Neural cell (in vitro differentiated cells): Measurements from ENCODE around the gene CRYBB2. TPM values are rescaled to one million over a fixed set of nuclear protein-coding genes. Genes with fewer than 3 reads are reported as not detected.
"Not testable (repeated sequence)": the region's sequence is repeated elsewhere in the genome, so short reads cannot be mapped to it uniquely, and the experiment has no call there.

ENCODE experiments used
- H2AFZ ChIP-seq: fragments of 200-600, 300-800 bp; sonication (generic), shearing (Covaris generic); 2 replicates; pipeline ENCODE4 v1.6.0; 2014; ENCODE audit warnings: low read depth, mild to moderate bottlenecking, antibody characterized with exemption, low read length, moderate library complexity
- H3F3A ChIP-seq: fragments of 200-600 bp; shearing (Covaris generic); 2 replicates; pipeline ENCODE4 v1.6.1; 2016; ENCODE audit warnings: mild to moderate bottlenecking, moderate library complexity, mixed read lengths, antibody characterized with exemption, low read length; ENCODE audit not compliant: insufficient read depth, poor library complexity, severe bottlenecking
- H3K27ac ChIP-seq: fragments of 200-600, 300-800 bp; sonication (generic), shearing (Covaris generic); 2 replicates; pipeline ENCODE4 v1.5.1; 2014; ENCODE audit warnings: mild to moderate bottlenecking, low read length, moderate library complexity
- H3K27me3 ChIP-seq: fragments of 300-800, 200-600 bp; sonication (generic), shearing (Covaris generic); 2 replicates; pipeline ENCODE4 v1.6.0; 2014; ENCODE audit warnings: mild to moderate bottlenecking, low read depth, low read length, moderate library complexity; ENCODE audit not compliant: insufficient read depth
- H3K36me3 ChIP-seq: fragments of 300-800, 200-600 bp; sonication (generic), shearing (Covaris generic); 2 replicates; pipeline ENCODE4 v1.5.1; 2014; ENCODE audit warnings: mild to moderate bottlenecking, antibody characterized with exemption, low read length, moderate library complexity; ENCODE audit not compliant: insufficient read depth
- H3K4me2 ChIP-seq: fragments of 300-800, 200-600 bp; sonication (generic), shearing (Covaris generic); 2 replicates; pipeline ENCODE4 v1.6.0; 2014; ENCODE audit warnings: mild to moderate bottlenecking, low read length
- H3K4me3 ChIP-seq: fragments of 300-800, 200-600 bp; sonication (generic), shearing (Covaris generic); 2 replicates; pipeline ENCODE4 v1.5.1; 2014; ENCODE audit warnings: mild to moderate bottlenecking, low read length, moderate library complexity
- H3K79me2 ChIP-seq: fragments of 200-600 bp; shearing (Covaris generic); replicated peaks from 2 replicates; pipeline ENCODE4 v1.6.0; 2014; ENCODE audit warnings: mild to moderate bottlenecking, low read length, moderate library complexity; ENCODE audit not compliant: insufficient read depth
- H3K9ac ChIP-seq: fragments of 300-800, 200-600 bp; sonication (generic), shearing (Covaris generic); 2 replicates; pipeline ENCODE4 v1.6.1; 2016; ENCODE audit warnings: mild to moderate bottlenecking, low read length, mixed read lengths
- H3K9me2 ChIP-seq: fragments of 200-600 bp; shearing (Covaris generic); 2 replicates; pipeline ENCODE4 v1.6.1; 2016; ENCODE audit warnings: mild to moderate bottlenecking, low read length, mixed read lengths; ENCODE audit not compliant: insufficient read depth
- H3K9me3 ChIP-seq: fragments of 200-600, 300-800 bp; sonication (generic), shearing (Covaris generic); 2 replicates; pipeline ENCODE4 v1.6.1; 2016; ENCODE audit warnings: mild to moderate bottlenecking, mixed run types, low read length, moderate library complexity, mixed read lengths
- H4K20me1 ChIP-seq: fragments of 200-600 bp; shearing (Covaris generic); 2 replicates; pipeline ENCODE4 v1.6.1; 2016; ENCODE audit warnings: mild to moderate bottlenecking, mixed run types; ENCODE audit not compliant: insufficient read depth
- CTCF ChIP-seq: fragments of 450-650 bp; IDR thresholded peaks from 2 replicates; pipeline ENCODE4 v1.5.1; 2014; ENCODE audit warnings: antibody characterized with exemption, mild to moderate bottlenecking, moderate library complexity; ENCODE audit not compliant: poor library complexity, severe bottlenecking
- EP300 ChIP-seq: fragments of 450-650 bp; conservative IDR thresholded peaks from 2 replicates; pipeline ENCODE4 v1.6.1; 2014; ENCODE audit warnings: antibody characterized with exemption, mild to moderate bottlenecking, moderate library complexity; ENCODE audit not compliant: poor library complexity, severe bottlenecking
- EZH2 ChIP-seq: fragments of 200-600, 300-800 bp; shearing (Covaris generic), sonication (generic); IDR thresholded peaks from 2 replicates; pipeline ENCODE4 v1.6.1; 2014; ENCODE audit warnings: antibody characterized with exemption, low read length, borderline replicate concordance, mild to moderate bottlenecking; ENCODE audit not compliant: insufficient read depth, poor library complexity, severe bottlenecking
- MXI1 ChIP-seq: fragments of 450-650 bp; conservative IDR thresholded peaks from 2 replicates; pipeline ENCODE4 v1.6.1; 2014; ENCODE audit warnings: antibody characterized with exemption, mild to moderate bottlenecking; ENCODE audit not compliant: poor library complexity, severe bottlenecking
- POLR2AphosphoS5 ChIP-seq: IDR thresholded peaks from 2 replicates; pipeline ENCODE4 v1.6.1; 2012
- RAD21 ChIP-seq: fragments of 450-650 bp; conservative IDR thresholded peaks from 2 replicates; pipeline ENCODE4 v1.6.1; 2014; ENCODE audit warnings: antibody characterized with exemption, mild to moderate bottlenecking, moderate library complexity
- REST ChIP-seq: IDR thresholded peaks from 2 replicates; pipeline ENCODE4 v1.6.1; 2012; ENCODE audit warnings: borderline replicate concordance
- SMC3 ChIP-seq: fragments of 450-650 bp; conservative IDR thresholded peaks from 2 replicates; pipeline ENCODE4 v1.6.1; 2014; ENCODE audit warnings: antibody characterized with exemption, mild to moderate bottlenecking, moderate library complexity; ENCODE audit not compliant: poor library complexity
- TAF1 ChIP-seq: IDR thresholded peaks from 2 replicates; pipeline ENCODE4 v1.6.1; 2012; ENCODE audit warnings: low read depth
- polyA plus RNA-seq: library from polyadenylated mRNA; depleted of rRNA; stranded (reverse); fragments of >200 nt; gene quantifications from 2 replicates; pipeline ENCODE4 v1.2.3, GENCODE V29; 2014

The CRYBB2 gene
- polyA plus RNA-seq, 1 donor from 2014 or later = not detected

- H3K4me3 ChIP-seq = no peak overlapping the region
- TF ChIP-seq TAF1 = no peak
- TF ChIP-seq SMC3 = no peak
- TF ChIP-seq REST = no peak
- TF ChIP-seq MXI1 = no peak
- TF ChIP-seq RAD21 = no peak
- no peak for TF ChIP-seq CTCF
- no peak for TF ChIP-seq EZH2
- TF ChIP-seq POLR2AphosphoS5 = no peak
- no peak for TF ChIP-seq EP300
- H3K9ac ChIP-seq = no peak overlapping the region
- no peaks in the 10 kb centered on the region for H4K20me1 ChIP-seq
- H2AFZ ChIP-seq = no peak overlapping the region
- H3K79me2 ChIP-seq = no peaks in the 10 kb centered on the region
- H3K9me3 ChIP-seq = no peaks in the 10 kb centered on the region
- H3K27me3 ChIP-seq = no peaks in the 10 kb centered on the region
- H3K27ac ChIP-seq = no peak overlapping the region
- no peaks in the 10 kb centered on the region for H3K9me2 ChIP-seq
- H3K36me3 ChIP-seq = no peaks in the 10 kb centered on the region
- no peaks in the 10 kb centered on the region for H3F3A ChIP-seq
- H3K4me2 ChIP-seq = no peak overlapping the region
These were observed 16.4 kb upstream of the CRYBB2 start for GRCh38 chr22:25203082-25203481.

- H2AFZ ChIP-seq, H3K4me2 ChIP-seq, H3K27ac ChIP-seq, H3K27me3 ChIP-seq, H4K20me1 ChIP-seq, H3K36me3 ChIP-seq, H3K79me2 ChIP-seq, H3K9me3 ChIP-seq, H3K4me3 ChIP-seq, H3F3A ChIP-seq, H3K9ac ChIP-seq, H3K9me2 ChIP-seq: not testable (repeated sequence)
These were observed 14.9 kb upstream of the CRYBB2 start for GRCh38 chr22:25204547-25204946.

- no peaks in the 10 kb centered on the region for H3K9me2 ChIP-seq
- TF ChIP-seq SMC3 = no peak
- no peak overlapping the region for H2AFZ ChIP-seq
- H3K4me3 ChIP-seq = no peak overlapping the region
- no peak overlapping the region for H3K9ac ChIP-seq
- H3K27ac ChIP-seq = no peak overlapping the region
- H3K4me2 ChIP-seq = no peak overlapping the region
- no peaks in the 10 kb centered on the region for H3K79me2 ChIP-seq
- H3F3A ChIP-seq = no peaks in the 10 kb centered on the region
- no peaks in the 10 kb centered on the region for H4K20me1 ChIP-seq
- no peaks in the 10 kb centered on the region for H3K9me3 ChIP-seq
- no peaks in the 10 kb centered on the region for H3K36me3 ChIP-seq
- no peaks in the 10 kb centered on the region for H3K27me3 ChIP-seq
These were observed 13.6 kb upstream of the CRYBB2 start for GRCh38 chr22:25205847-25206246.
